Endothelial cell of umbilical vein (primary cell): Measurements from ENCODE around the gene DTNA. TPM values are rescaled to one million over a fixed set of nuclear protein-coding genes. Genes with fewer than 3 reads are reported as not detected.

Source experiments
- BruUV-seq: library from RNA; stranded (reverse); fragments of 400-500 nt; replicated peaks from 2 replicates; lab custom pipeline; 2021; lab: Mats Ljungman, UMichigan
- CTCF ChIA-PET: fragments of 300-600, 350-600 bp; sonication (Branson Sonifier 250); formaldehyde crosslinking; loops from one replicate; lab custom pipeline; 2021; ENCODE audit warnings: antibody characterized with exemption, inconsistent platforms; lab: Charles Lee
- POLR2A ChIA-PET: fragments of 300-600, 350-600 bp; sonication (Branson Sonifier 250); formaldehyde crosslinking; loops from one replicate; lab custom pipeline; 2021; ENCODE audit warnings: antibody characterized with exemption, inconsistent platforms; lab: Charles Lee
- DNase-seq: peaks from one replicate; pipeline ENCODE4 v3.0.0-alpha.2; 2011; ENCODE audit warnings: low read depth, low spot score
- FAIRE-seq: peaks from 2 replicates; lab custom pipeline; 2011; peaks lifted over from hg19 to GRCh38; lab: Jason Lieb, UNC
- H2AFZ ChIP-seq: 2 replicates; pipeline ENCODE4 v1.6.0; 2012; ENCODE audit warnings: low read depth, low read length, control low read depth, inconsistent platforms
- H3K27ac ChIP-seq: 2 replicates; pipeline ENCODE4 v1.5.1; 2011; ENCODE audit warnings: low read depth, mild to moderate bottlenecking, control low read depth, low read length, moderate library complexity; ENCODE audit not compliant: insufficient read depth
- H3K27me3 ChIP-seq, 2 experiments: 2 replicates each; pipeline versions ENCODE4 v1.6.0 to v1.6.1; 2011; ENCODE audit warnings: low read length in 2 of 2, mixed read lengths in 1 of 2; ENCODE audit not compliant: control insufficient read depth in 2 of 2, insufficient read depth in 2 of 2
- H3K36me3 ChIP-seq, 2 experiments: 2 replicates in 1 of 2; 3 replicates in 1 of 2; pipeline ENCODE4 v1.5.1; 2011; ENCODE audit warnings: low read length in 2 of 2, mild to moderate bottlenecking in 1 of 2, moderate library complexity in 1 of 2; ENCODE audit not compliant: control insufficient read depth in 2 of 2, insufficient read depth in 2 of 2; ENCODE audit errors: extremely low read depth in 1 of 2
- H3K4me1 ChIP-seq: 3 replicates; pipeline ENCODE4 v1.5.1; 2011; ENCODE audit warnings: mild to moderate bottlenecking, low read length; ENCODE audit not compliant: control insufficient read depth, insufficient read depth; ENCODE audit errors: extremely low read depth
- H3K4me2 ChIP-seq: 2 replicates; pipeline ENCODE4 v1.6.1; 2011; ENCODE audit warnings: low read length, control low read depth, mixed read lengths; ENCODE audit not compliant: insufficient read depth
- H3K4me3 ChIP-seq, 3 experiments: fragments of 200-600 bp in 1 of 3; sonication (generic), shearing (Covaris generic) in 1 of 3; replicated peaks in 1 of 3; 2 replicates each; pipeline ENCODE4 v1.5.1; 2011 to 2016; ENCODE audit warnings: control low read depth in 3 of 3, low read length in 3 of 3, mild to moderate bottlenecking in 2 of 3, inconsistent platforms in 1 of 3, low read depth in 1 of 3, moderate library complexity in 1 of 3; ENCODE audit not compliant: insufficient read depth in 1 of 3
- H3K79me2 ChIP-seq: 2 replicates; pipeline ENCODE4 v1.6.0; 2012; ENCODE audit warnings: low read length, inconsistent platforms; ENCODE audit not compliant: control insufficient read depth, insufficient read depth
- H3K9ac ChIP-seq: replicated peaks from 2 replicates; pipeline ENCODE3; 2011; ENCODE audit warnings: low read length, control low read depth; ENCODE audit not compliant: insufficient read depth; ENCODE audit errors: extremely low read depth
- H3K9me1 ChIP-seq: replicated peaks from 3 replicates; pipeline ENCODE4 v1.6.0; 2011; ENCODE audit warnings: mild to moderate bottlenecking, low read length; ENCODE audit not compliant: control insufficient read depth, insufficient read depth; ENCODE audit errors: extremely low read depth
- H3K9me3 ChIP-seq: replicated peaks from 2 replicates; pipeline ENCODE4 v1.5.1; 2012; ENCODE audit warnings: low read length, inconsistent platforms; ENCODE audit not compliant: control insufficient read depth, insufficient read depth
- H4K20me1 ChIP-seq: replicated peaks from 2 replicates; pipeline ENCODE3; 2011; ENCODE audit warnings: mild to moderate bottlenecking, low read length; ENCODE audit not compliant: control insufficient read depth, insufficient read depth; ENCODE audit errors: extremely low read depth
- CTCF ChIP-seq, 2 donors: IDR thresholded peaks; 1 replicate in 1 of 2; 2 replicates in 1 of 2; pipeline ENCODE4 v1.5.1; 2011; ENCODE audit warnings: low read length in 2 of 2, mild to moderate bottlenecking in 2 of 2, moderate library complexity in 2 of 2, control low read depth in 1 of 2, inconsistent platforms in 1 of 2, low read depth in 1 of 2; ENCODE audit not compliant: insufficient read depth in 1 of 2; ENCODE audit errors: extremely low read depth in 1 of 2
- EZH2 ChIP-seq: IDR thresholded peaks from 2 replicates; pipeline ENCODE4 v1.6.1; 2012; ENCODE audit warnings: borderline replicate concordance, low read depth, mild to moderate bottlenecking, moderate library complexity, low read length, inconsistent platforms; ENCODE audit not compliant: severe bottlenecking
- FOS ChIP-seq: IDR thresholded peaks from 2 replicates; pipeline ENCODE4 v1.6.1; 2011; ENCODE audit warnings: mild to moderate bottlenecking, low read length, moderate library complexity, borderline replicate concordance; ENCODE audit not compliant: insufficient read depth
- GATA2 ChIP-seq: IDR thresholded peaks from 2 replicates; pipeline ENCODE4 v1.7.0; 2011; ENCODE audit warnings: low read depth, mild to moderate bottlenecking, moderate library complexity, mixed read lengths, low read length; ENCODE audit not compliant: insufficient read length, insufficient read depth
- JUN ChIP-seq: IDR thresholded peaks from 2 replicates; pipeline ENCODE4 v1.6.1; 2011; ENCODE audit warnings: borderline replicate concordance, low read depth; ENCODE audit not compliant: insufficient read length, insufficient read depth
- MAX ChIP-seq: IDR thresholded peaks from 2 replicates; pipeline ENCODE4 v1.6.1; 2011; ENCODE audit not compliant: insufficient read depth, insufficient read length
- MYC ChIP-seq: IDR thresholded peaks from one replicate; pipeline ENCODE4 v1.6.1; 2011; ENCODE audit warnings: mild to moderate bottlenecking, low read depth, low read length
- POLR2A ChIP-seq: IDR thresholded peaks from 2 replicates; pipeline ENCODE4 v1.6.1; 2012; ENCODE audit warnings: low read depth, mild to moderate bottlenecking, control low read depth, low read length
- POLR2AphosphoS5 ChIP-seq: IDR thresholded peaks from 2 replicates; pipeline ENCODE4 v1.6.1; 2012; ENCODE audit warnings: low read depth, mild to moderate bottlenecking, control low read depth, low read length, moderate library complexity; ENCODE audit not compliant: insufficient read depth
- dilution Hi-C: fragments of 300-500 bp; cut with MboI; formaldehyde crosslinking; loops from one replicate; pipeline ENCODE4 v1.15.0; 2019; ENCODE audit warnings: low sequenced_read_pairs; ENCODE audit not compliant: extremely low pct_ligation_motif_present
- intact Hi-C: fragments of 100-400 bp; cut with micrococcal nuclease; formaldehyde crosslinking; loops from one replicate; pipeline ENCODE4 v1.10.0; 2022
- polyA plus RNA-seq, 4 experiments: library from polyadenylated mRNA; depleted of rRNA in 3 of 4; stranded (reverse) in 3 of 4; unstranded in 1 of 4; fragments of >200 nt; gene quantifications; 2 replicates each; pipeline versions ENCODE4 v1.2.1 to v1.2.3, GENCODE V29; 2011 to 2012; ENCODE audit warnings: missing spikeins in 1 of 4
- total RNA-seq: library from RNA; stranded (reverse); gene quantifications from 2 replicates; pipeline ENCODE4 v1.2.3, GENCODE V29; 2021

The DTNA gene
- total and polyA plus RNA-seq, 2 donors (not counting 3 experiments of a cell fraction or from before 2014, with no cell fraction given) = 6.6 to 15.3 TPM

DNA sequence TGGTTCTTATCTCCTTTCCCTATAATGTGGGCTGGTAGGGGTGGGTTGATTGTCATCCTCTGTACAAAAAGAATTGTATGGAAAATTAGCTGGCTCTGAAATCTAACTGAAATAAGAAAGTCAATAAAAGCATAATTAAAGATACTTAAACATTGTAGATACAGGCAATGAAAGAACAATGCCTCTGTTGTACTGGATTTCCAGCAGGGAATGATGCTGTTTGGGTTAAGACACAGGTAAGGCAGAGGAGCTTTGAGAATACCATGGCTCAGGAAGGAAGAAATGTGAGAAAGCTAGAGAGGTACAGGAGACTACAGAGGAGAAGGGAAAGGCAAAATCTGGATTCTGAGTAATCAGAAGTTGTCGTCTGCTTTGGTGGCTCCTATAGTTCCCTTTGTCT is 10.1 kb downstream of the DTNA start:
- no TSS peak for BruUV-seq
- intact Hi-C loops (no loop called here), dilution Hi-C loops (no loop called here)
- H3K27me3 ChIP-seq = no peaks in the 10 kb centered on the region
- no peak overlapping the region for H3K27ac ChIP-seq
- no peaks in the 10 kb centered on the region for H4K20me1 ChIP-seq
- H3K4me2 ChIP-seq = no peak overlapping the region
- H3K79me2 ChIP-seq = no peaks in the 10 kb centered on the region
- no peaks in the 10 kb centered on the region for H3K9me1 ChIP-seq
- no peak for DNase-seq
- H3K9ac ChIP-seq = no peak overlapping the region
- ChIA-PET POLR2A (no interaction called here), CTCF (interaction anchor here (1.1 to 5.6 kb wide), 3 partner anchors 10 to 59 kb away, joined by 3 to 28 read pairs (median 4); no protein-coding TSS in a partner anchor)
- no peak for FAIRE-seq
- TF ChIP-seq MYC (no peak), JUN (no peak), CTCF (IDR thresholded peaks at IDR 0.05; ENCODE audit: extremely low read depth in 1 of 2, insufficient read depth in 1 of 2, low read depth in 1 of 2, low read length in 2 of 2) (no peak), FOS (no peak), POLR2A (no peak), POLR2AphosphoS5 (no peak), MAX (no peak), GATA2 (no peak), EZH2 (no peak)
- no peaks in the 10 kb centered on the region for H3K4me1 ChIP-seq
- H3K4me3 ChIP-seq = no peak overlapping the region
- H2AFZ ChIP-seq = no peak overlapping the region
- no peaks in the 10 kb centered on the region for H3K9me3 ChIP-seq
- no peaks in the 10 kb centered on the region for H3K36me3 ChIP-seq
